K562 (cell line): Measurements from ENCODE around the gene MAZ.

ENCODE experiments used
- ATF1 ChIP-seq, 2 experiments: fragments of 450-650 bp in 1 of 2; IDR thresholded peaks; 2 replicates each; pipeline ENCODE4 v1.6.1; 2016; ENCODE audit warnings: missing compliant biosample characterization in 1 of 2, missing genetic modification characterization in 1 of 2
- CHD4 ChIP-seq: fragments of 200-600 bp; sonication (generic); IDR thresholded peaks from 3 replicates; pipeline ENCODE4 v1.6.1; 2012; ENCODE audit warnings: low read depth, mild to moderate bottlenecking, mixed read lengths, low read length, inconsistent platforms; ENCODE audit not compliant: insufficient read depth, insufficient replicate concordance, poor library complexity, severe bottlenecking
- HDAC6 ChIP-seq: IDR thresholded peaks from 2 replicates; pipeline ENCODE4 v1.6.1; 2012; ENCODE audit warnings: low read depth, mild to moderate bottlenecking, control low read depth, inconsistent platforms, low read length, moderate library complexity
- JUNB ChIP-seq: fragments of 450-650 bp; formaldehyde crosslinking; conservative IDR thresholded peaks from 2 replicates; pipeline ENCODE4 v1.4.0; 2020; ENCODE audit warnings: mild to moderate bottlenecking
- KAT2B ChIP-seq: IDR thresholded peaks from one replicate; pipeline ENCODE4 v1.6.1; 2012; ENCODE audit warnings: low read depth, mild to moderate bottlenecking, control low read depth, inconsistent platforms, low read length, moderate library complexity
- MEF2D ChIP-seq: conservative IDR thresholded peaks from 2 replicates; pipeline ENCODE4 v1.6.1; 2016; ENCODE audit warnings: low read depth, missing genetic modification characterization, missing compliant biosample characterization
- MEIS2 ChIP-seq: fragments of 450-650 bp; IDR thresholded peaks from 2 replicates; pipeline ENCODE4 v1.6.1; 2014; ENCODE audit warnings: mild to moderate bottlenecking; ENCODE audit not compliant: partially characterized antibody
- NCOR1 ChIP-seq: fragments of 450-650 bp; IDR thresholded peaks from 2 replicates; pipeline ENCODE4 v1.6.1; 2016; ENCODE audit warnings: mild to moderate bottlenecking, moderate library complexity
- NFIC ChIP-seq: fragments of 450-650 bp; IDR thresholded peaks from 2 replicates; pipeline ENCODE4 v1.6.1; 2017; ENCODE audit warnings: mild to moderate bottlenecking, inconsistent platforms
- POLR2A ChIP-seq: fragments of 450-650 bp; conservative IDR thresholded peaks from 2 replicates; pipeline ENCODE4 v1.6.1; 2016
- POLR2AphosphoS5 ChIP-seq: IDR thresholded peaks from 2 replicates; pipeline ENCODE4 v1.6.1; 2011; ENCODE audit warnings: mild to moderate bottlenecking, low read depth, low read length, moderate library complexity; ENCODE audit not compliant: control insufficient read depth, insufficient read depth
- YBX1 ChIP-seq: fragments of 450-650 bp; IDR thresholded peaks from 2 replicates; pipeline ENCODE4 v1.7.1; 2016; ENCODE audit warnings: mild to moderate bottlenecking
- TF ChIP-seq, protein P1 (sequence below), 3 experiments: IDR thresholded peaks in 2 of 3; conservative IDR thresholded peaks in 1 of 3; 2 replicates each; pipeline ENCODE4 v1.5.1; 2011 to 2012; ENCODE audit warnings: low read length in 3 of 3, mild to moderate bottlenecking in 3 of 3, control low read depth in 2 of 3, improper control_type of control experiment in 1 of 3, inconsistent platforms in 1 of 3, low read depth in 1 of 3, mixed read lengths in 1 of 3, moderate library complexity in 1 of 3; ENCODE audit not compliant: insufficient read depth in 2 of 3
- TF ChIP-seq, protein P2 (sequence below): sonication (generic); formaldehyde crosslinking; IDR thresholded peaks from 2 replicates; pipeline ENCODE4 v1.8.1; 2022; ENCODE audit warnings: missing genetic modification reagents

DNA sequence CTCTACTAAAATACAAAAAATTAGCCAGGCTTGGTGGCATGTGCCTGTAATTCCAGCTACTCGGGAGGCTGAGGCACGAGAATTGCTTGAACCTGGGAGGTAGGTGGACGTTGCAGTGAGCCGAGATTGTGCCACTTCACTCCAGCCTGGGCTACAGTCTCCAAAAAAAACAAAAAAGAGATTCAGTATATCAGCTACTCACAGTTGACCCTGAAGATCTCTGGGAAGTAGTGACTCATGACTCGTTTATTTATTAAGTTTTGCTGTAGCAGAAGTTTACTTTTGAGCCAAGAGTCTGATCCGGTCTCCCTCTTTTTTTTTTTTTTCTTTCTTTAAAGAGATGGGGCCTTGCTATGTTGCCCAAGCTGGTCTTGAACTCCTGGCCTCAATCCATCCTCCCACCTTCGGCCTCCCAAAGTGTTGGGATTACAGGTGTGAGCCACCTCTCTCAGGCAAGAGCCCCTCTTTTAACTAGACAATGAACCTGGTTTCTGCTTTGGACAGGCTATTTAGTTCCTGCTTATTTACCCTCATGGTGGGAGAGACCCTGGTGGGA, 18.3 kb downstream of the MAZ start:
- TF ChIP-seq KAT2B (no peak), JUNB (CRISPR knock-in tag) (no peak), MEF2D (tag) (no peak), MEIS2 (no peak), HDAC6 (no peak), ATF1 (CRISPR knock-in tag; IDR thresholded peaks at IDR 0.05) (no peak), ATF1 (tag; IDR thresholded peaks at IDR 0.05) (no peak), NFIC (no peak), NCOR1 (no peak), POLR2AphosphoS5 (no peak), YBX1 (no peak), CHD4 (no peak), POLR2A (no peak)
- TF ChIP-seq, protein P1, sequence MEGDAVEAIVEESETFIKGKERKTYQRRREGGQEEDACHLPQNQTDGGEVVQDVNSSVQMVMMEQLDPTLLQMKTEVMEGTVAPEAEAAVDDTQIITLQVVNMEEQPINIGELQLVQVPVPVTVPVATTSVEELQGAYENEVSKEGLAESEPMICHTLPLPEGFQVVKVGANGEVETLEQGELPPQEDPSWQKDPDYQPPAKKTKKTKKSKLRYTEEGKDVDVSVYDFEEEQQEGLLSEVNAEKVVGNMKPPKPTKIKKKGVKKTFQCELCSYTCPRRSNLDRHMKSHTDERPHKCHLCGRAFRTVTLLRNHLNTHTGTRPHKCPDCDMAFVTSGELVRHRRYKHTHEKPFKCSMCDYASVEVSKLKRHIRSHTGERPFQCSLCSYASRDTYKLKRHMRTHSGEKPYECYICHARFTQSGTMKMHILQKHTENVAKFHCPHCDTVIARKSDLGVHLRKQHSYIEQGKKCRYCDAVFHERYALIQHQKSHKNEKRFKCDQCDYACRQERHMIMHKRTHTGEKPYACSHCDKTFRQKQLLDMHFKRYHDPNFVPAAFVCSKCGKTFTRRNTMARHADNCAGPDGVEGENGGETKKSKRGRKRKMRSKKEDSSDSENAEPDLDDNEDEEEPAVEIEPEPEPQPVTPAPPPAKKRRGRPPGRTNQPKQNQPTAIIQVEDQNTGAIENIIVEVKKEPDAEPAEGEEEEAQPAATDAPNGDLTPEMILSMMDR (IDR thresholded peaks at IDR 0.05 in 2 of 3, conservative IDR thresholded peaks at IDR 0.05 in 1 of 3; ENCODE audit: insufficient read depth in 2 of 3, low read depth in 1 of 3, low read length in 3 of 3), result no peak
- TF ChIP-seq, protein P2, sequence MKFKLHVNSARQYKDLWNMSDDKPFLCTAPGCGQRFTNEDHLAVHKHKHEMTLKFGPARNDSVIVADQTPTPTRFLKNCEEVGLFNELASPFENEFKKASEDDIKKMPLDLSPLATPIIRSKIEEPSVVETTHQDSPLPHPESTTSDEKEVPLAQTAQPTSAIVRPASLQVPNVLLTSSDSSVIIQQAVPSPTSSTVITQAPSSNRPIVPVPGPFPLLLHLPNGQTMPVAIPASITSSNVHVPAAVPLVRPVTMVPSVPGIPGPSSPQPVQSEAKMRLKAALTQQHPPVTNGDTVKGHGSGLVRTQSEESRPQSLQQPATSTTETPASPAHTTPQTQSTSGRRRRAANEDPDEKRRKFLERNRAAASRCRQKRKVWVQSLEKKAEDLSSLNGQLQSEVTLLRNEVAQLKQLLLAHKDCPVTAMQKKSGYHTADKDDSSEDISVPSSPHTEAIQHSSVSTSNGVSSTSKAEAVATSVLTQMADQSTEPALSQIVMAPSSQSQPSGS, result no peak
